Endothelial cell of umbilical vein (primary cell): ENCODE measurements around the gene MISFA. TPM values are rescaled to one million over a fixed set of nuclear protein-coding genes. Genes with fewer than 3 reads are reported as not detected.

Experiments used
- BruUV-seq: library from RNA; stranded (reverse); fragments of 400-500 nt; replicated peaks from 2 replicates; lab custom pipeline; 2021; lab: Mats Ljungman, UMichigan
- CTCF ChIA-PET: fragments of 300-600, 350-600 bp; sonication (Branson Sonifier 250); formaldehyde crosslinking; loops from one replicate; lab custom pipeline; 2021; ENCODE audit warnings: antibody characterized with exemption, inconsistent platforms; lab: Charles Lee
- POLR2A ChIA-PET: fragments of 300-600, 350-600 bp; sonication (Branson Sonifier 250); formaldehyde crosslinking; loops from one replicate; lab custom pipeline; 2021; ENCODE audit warnings: antibody characterized with exemption, inconsistent platforms; lab: Charles Lee
- DNase-seq: peaks from one replicate; pipeline ENCODE4 v3.0.0-alpha.2; 2011; ENCODE audit warnings: low read depth, low spot score
- FAIRE-seq: peaks from 2 replicates; lab custom pipeline; 2011; peaks lifted over from hg19 to GRCh38; lab: Jason Lieb, UNC
- H2AFZ ChIP-seq: 2 replicates; pipeline ENCODE4 v1.6.0; 2012; ENCODE audit warnings: low read depth, low read length, control low read depth, inconsistent platforms
- H3K27ac ChIP-seq: 2 replicates; pipeline ENCODE4 v1.5.1; 2011; ENCODE audit warnings: low read depth, mild to moderate bottlenecking, control low read depth, low read length, moderate library complexity; ENCODE audit not compliant: insufficient read depth
- H3K27me3 ChIP-seq, 2 experiments: 2 replicates each; pipeline versions ENCODE4 v1.6.0 to v1.6.1; 2011; ENCODE audit warnings: low read length in 2 of 2, mixed read lengths in 1 of 2; ENCODE audit not compliant: control insufficient read depth in 2 of 2, insufficient read depth in 2 of 2
- H3K36me3 ChIP-seq, 2 experiments: 2 replicates in 1 of 2; 3 replicates in 1 of 2; pipeline ENCODE4 v1.5.1; 2011; ENCODE audit warnings: low read length in 2 of 2, mild to moderate bottlenecking in 1 of 2, moderate library complexity in 1 of 2; ENCODE audit not compliant: control insufficient read depth in 2 of 2, insufficient read depth in 2 of 2; ENCODE audit errors: extremely low read depth in 1 of 2
- H3K4me1 ChIP-seq: 3 replicates; pipeline ENCODE4 v1.5.1; 2011; ENCODE audit warnings: mild to moderate bottlenecking, low read length; ENCODE audit not compliant: control insufficient read depth, insufficient read depth; ENCODE audit errors: extremely low read depth
- H3K4me2 ChIP-seq: 2 replicates; pipeline ENCODE4 v1.6.1; 2011; ENCODE audit warnings: low read length, control low read depth, mixed read lengths; ENCODE audit not compliant: insufficient read depth
- H3K4me3 ChIP-seq, 3 experiments: fragments of 200-600 bp in 1 of 3; sonication (generic), shearing (Covaris generic) in 1 of 3; replicated peaks in 1 of 3; 2 replicates each; pipeline ENCODE4 v1.5.1; 2011 to 2016; ENCODE audit warnings: control low read depth in 3 of 3, low read length in 3 of 3, mild to moderate bottlenecking in 2 of 3, inconsistent platforms in 1 of 3, low read depth in 1 of 3, moderate library complexity in 1 of 3; ENCODE audit not compliant: insufficient read depth in 1 of 3
- H3K79me2 ChIP-seq: 2 replicates; pipeline ENCODE4 v1.6.0; 2012; ENCODE audit warnings: low read length, inconsistent platforms; ENCODE audit not compliant: control insufficient read depth, insufficient read depth
- H3K9ac ChIP-seq: replicated peaks from 2 replicates; pipeline ENCODE3; 2011; ENCODE audit warnings: low read length, control low read depth; ENCODE audit not compliant: insufficient read depth; ENCODE audit errors: extremely low read depth
- H3K9me1 ChIP-seq: replicated peaks from 3 replicates; pipeline ENCODE4 v1.6.0; 2011; ENCODE audit warnings: mild to moderate bottlenecking, low read length; ENCODE audit not compliant: control insufficient read depth, insufficient read depth; ENCODE audit errors: extremely low read depth
- H3K9me3 ChIP-seq: replicated peaks from 2 replicates; pipeline ENCODE4 v1.5.1; 2012; ENCODE audit warnings: low read length, inconsistent platforms; ENCODE audit not compliant: control insufficient read depth, insufficient read depth
- H4K20me1 ChIP-seq: replicated peaks from 2 replicates; pipeline ENCODE3; 2011; ENCODE audit warnings: mild to moderate bottlenecking, low read length; ENCODE audit not compliant: control insufficient read depth, insufficient read depth; ENCODE audit errors: extremely low read depth
- CTCF ChIP-seq, 2 donors: IDR thresholded peaks; 1 replicate in 1 of 2; 2 replicates in 1 of 2; pipeline ENCODE4 v1.5.1; 2011; ENCODE audit warnings: low read length in 2 of 2, mild to moderate bottlenecking in 2 of 2, moderate library complexity in 2 of 2, control low read depth in 1 of 2, inconsistent platforms in 1 of 2, low read depth in 1 of 2; ENCODE audit not compliant: insufficient read depth in 1 of 2; ENCODE audit errors: extremely low read depth in 1 of 2
- EZH2 ChIP-seq: IDR thresholded peaks from 2 replicates; pipeline ENCODE4 v1.6.1; 2012; ENCODE audit warnings: borderline replicate concordance, low read depth, mild to moderate bottlenecking, moderate library complexity, low read length, inconsistent platforms; ENCODE audit not compliant: severe bottlenecking
- FOS ChIP-seq: IDR thresholded peaks from 2 replicates; pipeline ENCODE4 v1.6.1; 2011; ENCODE audit warnings: mild to moderate bottlenecking, low read length, moderate library complexity, borderline replicate concordance; ENCODE audit not compliant: insufficient read depth
- GATA2 ChIP-seq: IDR thresholded peaks from 2 replicates; pipeline ENCODE4 v1.7.0; 2011; ENCODE audit warnings: low read depth, mild to moderate bottlenecking, moderate library complexity, mixed read lengths, low read length; ENCODE audit not compliant: insufficient read length, insufficient read depth
- JUN ChIP-seq: IDR thresholded peaks from 2 replicates; pipeline ENCODE4 v1.6.1; 2011; ENCODE audit warnings: borderline replicate concordance, low read depth; ENCODE audit not compliant: insufficient read length, insufficient read depth
- MAX ChIP-seq: IDR thresholded peaks from 2 replicates; pipeline ENCODE4 v1.6.1; 2011; ENCODE audit not compliant: insufficient read depth, insufficient read length
- MYC ChIP-seq: IDR thresholded peaks from one replicate; pipeline ENCODE4 v1.6.1; 2011; ENCODE audit warnings: mild to moderate bottlenecking, low read depth, low read length
- POLR2A ChIP-seq: IDR thresholded peaks from 2 replicates; pipeline ENCODE4 v1.6.1; 2012; ENCODE audit warnings: low read depth, mild to moderate bottlenecking, control low read depth, low read length
- POLR2AphosphoS5 ChIP-seq: IDR thresholded peaks from 2 replicates; pipeline ENCODE4 v1.6.1; 2012; ENCODE audit warnings: low read depth, mild to moderate bottlenecking, control low read depth, low read length, moderate library complexity; ENCODE audit not compliant: insufficient read depth
- dilution Hi-C: fragments of 300-500 bp; cut with MboI; formaldehyde crosslinking; loops from one replicate; pipeline ENCODE4 v1.15.0; 2019; ENCODE audit warnings: low sequenced_read_pairs; ENCODE audit not compliant: extremely low pct_ligation_motif_present
- intact Hi-C: fragments of 100-400 bp; cut with micrococcal nuclease; formaldehyde crosslinking; loops from one replicate; pipeline ENCODE4 v1.10.0; 2022
- polyA plus RNA-seq, 4 experiments: library from polyadenylated mRNA; depleted of rRNA in 3 of 4; stranded (reverse) in 3 of 4; unstranded in 1 of 4; fragments of >200 nt; gene quantifications; 2 replicates each; pipeline versions ENCODE4 v1.2.1 to v1.2.3, GENCODE V29; 2011 to 2012; ENCODE audit warnings: missing spikeins in 1 of 4
- total RNA-seq: library from RNA; stranded (reverse); gene quantifications from 2 replicates; pipeline ENCODE4 v1.2.3, GENCODE V29; 2021

The MISFA gene
- total and polyA plus RNA-seq, 2 donors (not counting 3 experiments of a cell fraction or from before 2014, with no cell fraction given): 1.4 to 3.6 TPM

- TF ChIP-seq MYC (no peak), POLR2AphosphoS5 (no peak), POLR2A (no peak), JUN (no peak), GATA2 (no peak), EZH2 (no peak), CTCF (IDR thresholded peaks at IDR 0.05; ENCODE audit: extremely low read depth in 1 of 2, insufficient read depth in 1 of 2, low read depth in 1 of 2, low read length in 2 of 2) (no peak), FOS (no peak), MAX (no peak)
- intact Hi-C loops: no loop called here
- H3K9me3 ChIP-seq: no peaks in the 10 kb centered on the region
- H3K27me3 ChIP-seq: no peaks in the 10 kb centered on the region
- peaks cover 10 to 17% of the 10 kb centered on the region in 2 experiments for H3K36me3 ChIP-seq
- no peak overlapping the region for H3K4me3 ChIP-seq
- ChIA-PET CTCF (interaction anchor here (1.2 kb wide), 1 partner anchor 13 kb away, joined by 3 read pairs; no protein-coding TSS in a partner anchor), POLR2A (no interaction called here)
- BruUV-seq: no TSS peak
- H3K4me1 ChIP-seq: peaks cover 5% of the 10 kb centered on the region
- DNase-seq (no peak), FAIRE-seq (peak; percentile 38)
- dilution Hi-C loops: no loop called here
- no peak overlapping the region for H3K4me2 ChIP-seq
- H3K27ac ChIP-seq: no peak overlapping the region
- H4K20me1 ChIP-seq: peaks cover 3% of the 10 kb centered on the region
- H2AFZ ChIP-seq: no peak overlapping the region
- peaks cover 34% of the 10 kb centered on the region for H3K79me2 ChIP-seq
- H3K9me1 ChIP-seq: no peaks in the 10 kb centered on the region
- no peak overlapping the region for H3K9ac ChIP-seq
Measured at GRCh38 chr11:18615628-18616392, 16.2 kb downstream of the MISFA start.
